ENCODE measurements around the gene HSPG2.

The HSPG2 gene

DNA sequence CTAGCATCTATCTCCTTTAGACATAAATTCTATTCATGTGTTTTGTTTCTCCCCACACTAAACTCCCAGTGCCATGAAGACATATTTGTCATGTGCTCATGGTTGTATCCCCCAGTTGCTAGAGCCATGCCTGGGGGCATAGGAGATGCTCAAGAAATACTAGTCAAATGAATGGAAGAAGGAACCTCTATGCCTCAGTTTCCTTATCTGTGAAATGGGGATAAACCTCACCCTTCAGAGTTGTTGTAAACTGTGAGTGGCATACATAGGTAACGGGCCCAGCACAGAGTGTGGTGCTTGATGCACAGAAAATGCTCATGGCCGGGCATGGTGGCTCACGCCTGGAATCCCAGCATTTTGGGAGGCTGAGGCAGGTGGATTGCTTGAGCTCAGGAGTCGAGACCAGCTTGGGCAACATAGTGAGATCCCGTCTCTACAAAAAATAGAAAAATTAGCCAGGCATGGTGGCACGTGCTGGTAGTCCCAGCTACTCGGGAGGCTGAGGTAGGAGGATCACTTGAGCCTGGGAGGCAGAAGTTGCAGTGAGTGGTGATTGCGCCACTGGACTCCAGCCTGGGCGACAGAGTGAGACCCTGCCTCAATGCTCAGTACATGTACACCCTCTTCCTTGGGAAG is 116.4 kb downstream of the HSPG2 start:
- no peaks in the 10 kb centered on the region for H3K9me3 ChIP-seq (ENCODE audit: control insufficient read depth in 2 of 2, low read length in 2 of 2)
- H3K27ac ChIP-seq (ENCODE audit: low read length): no peak overlapping the region
- H3K4me1 ChIP-seq (ENCODE audit: control insufficient read depth, insufficient read depth, low read length): no peaks in the 10 kb centered on the region
- H3K27me3 ChIP-seq (ENCODE audit: control insufficient read depth in 1 of 2, insufficient read depth in 2 of 2, low read length in 2 of 2): no peaks in the 10 kb centered on the region
- peaks cover 28 to 36% of the 10 kb centered on the region in 2 donors for H3K36me3 ChIP-seq (ENCODE audit: control insufficient read depth in 2 of 2, insufficient read depth in 2 of 2, low read length in 2 of 2)
- H3K4me3 ChIP-seq (ENCODE audit: low read length in 2 of 2): no peak overlapping the region
- H3K9ac ChIP-seq (ENCODE audit: low read length in 2 of 2): no peak overlapping the region

DNA sequence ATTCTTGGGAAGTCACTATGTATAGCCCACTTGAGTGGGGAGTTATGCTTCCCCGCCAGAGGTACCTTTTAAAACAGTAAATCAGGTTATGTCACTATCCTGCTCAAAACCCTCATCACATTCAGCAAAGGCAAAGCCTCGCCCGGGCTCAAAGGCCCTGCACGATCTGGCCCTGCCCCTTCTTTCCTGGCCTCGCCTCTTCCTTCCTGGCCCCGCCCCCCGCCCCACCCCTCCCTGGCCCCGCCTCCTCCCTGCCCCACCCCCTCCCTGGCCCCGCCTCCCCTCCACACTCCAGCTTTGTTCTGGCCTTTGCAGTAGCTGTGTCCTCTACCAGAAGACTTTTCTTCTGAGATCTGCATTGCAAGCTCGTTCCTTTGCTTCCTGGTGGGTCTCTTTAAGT is 118.5 kb downstream of the HSPG2 start:
- Histone ChIP-seq H3K36me3 (ENCODE audit: control insufficient read depth in 2 of 2, insufficient read depth in 2 of 2, low read length in 2 of 2) (peaks cover 13 to 20% of the 10 kb centered on the region in 2 donors), H3K27me3 (ENCODE audit: control insufficient read depth in 1 of 2, insufficient read depth in 2 of 2, low read length in 2 of 2) (peaks cover 3 to 5% of the 10 kb centered on the region in 2 donors), H3K4me1 (ENCODE audit: control insufficient read depth, insufficient read depth, low read length) (peaks cover 8% of the 10 kb centered on the region), H3K4me3 (ENCODE audit: low read length in 2 of 2) (no peak overlapping the region), H3K9me3 (ENCODE audit: control insufficient read depth in 2 of 2, low read length in 2 of 2) (no peaks in the 10 kb centered on the region), H3K27ac (ENCODE audit: low read length) (no peak overlapping the region), H3K9ac (ENCODE audit: low read length in 2 of 2) (no peak overlapping the region)

DNA sequence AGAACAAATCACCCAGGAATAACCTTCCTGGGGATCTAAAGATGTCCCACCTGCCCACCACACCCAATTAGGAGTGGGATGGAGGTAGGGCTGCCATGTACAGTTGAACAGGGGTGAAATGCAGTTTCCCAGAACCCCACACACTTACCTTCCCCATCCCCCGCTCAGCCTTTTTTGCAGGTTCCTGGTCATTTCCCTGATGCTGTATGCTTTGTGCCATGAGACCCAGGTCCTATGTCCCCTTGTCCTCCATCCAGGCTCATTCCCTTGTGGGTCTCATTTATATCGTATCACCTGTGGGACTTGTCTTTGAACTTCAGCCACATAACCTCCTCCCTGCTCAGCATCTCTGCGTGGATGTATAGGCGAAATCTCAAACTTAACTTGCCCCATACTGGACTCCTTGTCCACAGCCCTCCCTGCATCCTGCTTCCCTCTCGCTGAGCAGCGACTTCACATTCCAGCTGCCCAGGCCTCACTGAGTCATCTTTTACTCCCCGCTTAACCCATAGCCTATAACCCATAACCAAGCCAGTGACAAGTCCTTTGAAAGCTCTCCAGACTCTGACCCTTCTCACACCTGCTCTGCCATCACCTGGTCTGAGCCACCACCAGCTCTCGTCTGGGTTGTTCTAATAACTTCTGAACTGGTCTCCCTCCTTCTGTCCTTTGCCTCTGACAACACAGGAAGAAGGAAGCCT is 120.4 kb downstream of the HSPG2 start:
- H3K9me3 ChIP-seq (ENCODE audit: control insufficient read depth in 2 of 2, low read length in 2 of 2): no peaks in the 10 kb centered on the region
- peaks cover 8% of the 10 kb centered on the region for H3K4me1 ChIP-seq (ENCODE audit: control insufficient read depth, insufficient read depth, low read length)
- peaks cover 4 to 11% of the 10 kb centered on the region in 2 donors for H3K36me3 ChIP-seq (ENCODE audit: control insufficient read depth in 2 of 2, insufficient read depth in 2 of 2, low read length in 2 of 2)
- no peak overlapping the region for H3K4me3 ChIP-seq (ENCODE audit: low read length in 2 of 2)
- H3K9ac ChIP-seq (ENCODE audit: low read length in 2 of 2): no peak overlapping the region
- H3K27ac ChIP-seq (ENCODE audit: low read length): no peak overlapping the region
- peaks cover 5 to 6% of the 10 kb centered on the region in 2 donors for H3K27me3 ChIP-seq (ENCODE audit: control insufficient read depth in 1 of 2, insufficient read depth in 2 of 2, low read length in 2 of 2)

DNA sequence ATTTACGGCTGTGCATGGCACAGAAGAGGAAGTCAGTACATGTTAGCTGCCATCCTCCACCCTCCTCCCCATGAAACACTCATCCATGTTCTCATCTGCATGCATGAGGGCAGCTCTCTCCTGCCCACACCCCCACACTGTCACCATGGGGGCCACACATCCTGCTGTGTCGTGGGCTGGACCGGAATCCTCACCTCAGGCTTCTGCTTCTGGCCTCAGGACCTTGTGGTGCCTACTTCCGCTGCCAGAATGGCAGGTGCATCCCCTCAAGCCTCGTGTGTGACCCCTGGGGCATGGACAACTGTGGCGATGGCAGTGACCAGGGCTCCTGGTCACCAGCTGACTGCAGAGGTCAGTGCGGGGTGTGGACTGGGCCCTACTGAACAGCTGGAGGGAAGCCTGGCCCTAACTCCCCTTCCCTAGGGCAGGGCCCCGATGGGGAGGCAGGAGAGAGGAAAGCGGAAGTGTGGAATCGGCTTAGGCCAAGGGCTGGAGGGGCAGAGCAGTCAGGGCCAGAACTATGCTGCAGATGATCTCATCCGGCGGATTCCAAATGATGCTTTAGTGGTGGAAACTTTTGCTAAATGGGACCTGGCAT is 121.3 kb downstream of the HSPG2 start:
- Histone ChIP-seq H3K9me3 (ENCODE audit: control insufficient read depth in 2 of 2, low read length in 2 of 2) (no peaks in the 10 kb centered on the region), H3K9ac (ENCODE audit: low read length in 2 of 2) (no peak overlapping the region), H3K4me1 (ENCODE audit: control insufficient read depth, insufficient read depth, low read length) (peaks cover 8% of the 10 kb centered on the region), H3K4me3 (ENCODE audit: low read length in 2 of 2) (no peak overlapping the region), H3K36me3 (ENCODE audit: control insufficient read depth in 2 of 2, insufficient read depth in 2 of 2, low read length in 2 of 2) (peaks cover 3% of the 10 kb centered on the region in 2 donors), H3K27ac (ENCODE audit: low read length) (no peak overlapping the region), H3K27me3 (ENCODE audit: control insufficient read depth in 1 of 2, insufficient read depth in 2 of 2, low read length in 2 of 2) (peaks cover 5 to 6% of the 10 kb centered on the region in 2 donors)

DNA sequence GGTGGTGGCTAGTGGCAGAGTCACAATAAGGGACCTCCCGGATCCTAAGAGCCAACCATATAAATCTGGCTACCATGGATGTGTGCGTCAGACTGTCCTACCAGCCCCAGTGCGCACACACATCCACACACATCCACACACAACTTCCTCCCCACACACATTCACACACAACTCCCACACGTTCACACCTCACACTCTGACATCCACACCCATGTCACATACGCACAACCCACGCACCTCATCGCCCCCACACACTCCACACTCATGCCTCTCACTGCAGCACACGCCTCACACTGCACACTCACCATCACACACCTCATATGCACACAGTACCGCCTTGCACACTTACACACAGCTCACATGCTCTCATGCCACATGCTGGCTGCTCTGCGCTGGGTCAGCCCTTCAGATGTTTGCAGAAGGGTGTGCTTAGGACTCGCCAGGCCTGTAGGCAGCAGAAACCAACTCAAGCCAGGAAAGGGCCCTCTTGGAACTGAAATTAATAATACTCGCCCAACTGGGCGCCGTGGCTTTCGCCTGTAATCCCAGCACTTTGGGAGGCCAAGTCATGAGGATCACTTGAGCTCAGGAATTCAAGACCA is 122.0 kb downstream of the HSPG2 start:
- H3K9me3 ChIP-seq (ENCODE audit: control insufficient read depth in 2 of 2, low read length in 2 of 2): no peaks in the 10 kb centered on the region
- H3K27ac ChIP-seq (ENCODE audit: low read length): no peak overlapping the region
- H3K4me3 ChIP-seq (ENCODE audit: low read length in 2 of 2): no peak overlapping the region
- peaks cover 5 to 6% of the 10 kb centered on the region in 2 donors for H3K27me3 ChIP-seq (ENCODE audit: control insufficient read depth in 1 of 2, insufficient read depth in 2 of 2, low read length in 2 of 2)
- peaks cover 8% of the 10 kb centered on the region for H3K4me1 ChIP-seq (ENCODE audit: control insufficient read depth, insufficient read depth, low read length)
- H3K9ac ChIP-seq (ENCODE audit: low read length in 2 of 2): no peak overlapping the region
- H3K36me3 ChIP-seq (ENCODE audit: control insufficient read depth in 2 of 2, insufficient read depth in 2 of 2, low read length in 2 of 2): no peaks in the 10 kb centered on the region

DNA sequence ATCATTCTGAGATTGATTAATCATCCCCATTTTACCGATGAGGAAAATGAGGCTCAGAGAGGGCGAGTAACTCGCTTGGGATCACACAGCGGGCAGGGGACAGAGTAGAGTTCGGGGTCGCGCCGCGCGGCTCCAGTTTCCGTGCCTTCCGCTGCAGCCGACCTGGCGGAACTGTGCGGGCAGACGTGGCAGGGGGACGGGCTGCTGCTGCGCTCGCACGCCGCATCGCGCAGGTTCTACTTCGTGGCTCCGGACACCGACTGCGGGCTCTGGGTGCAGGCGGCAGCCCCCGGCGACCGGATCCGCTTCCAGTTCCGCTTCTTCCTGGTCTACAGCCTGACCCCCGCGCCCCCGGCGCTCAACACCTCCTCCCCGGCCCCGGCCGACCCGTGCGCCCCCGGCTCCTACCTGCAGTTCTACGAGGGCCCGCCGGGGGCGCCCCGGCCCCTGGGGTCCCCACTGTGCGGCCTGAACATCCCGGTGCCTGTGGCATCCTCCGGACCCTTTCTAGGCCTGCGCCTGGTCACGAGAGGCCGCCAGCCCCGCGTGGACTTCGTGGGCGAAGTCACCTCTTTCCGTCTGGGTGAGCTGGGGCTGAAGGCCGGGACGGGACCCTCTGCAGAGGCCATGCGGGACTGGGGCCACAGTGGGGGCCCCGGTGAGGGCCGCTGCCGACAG is 122.7 kb downstream of the HSPG2 start:
- Histone ChIP-seq H3K4me1 (ENCODE audit: control insufficient read depth, insufficient read depth, low read length) (peaks cover 8% of the 10 kb centered on the region), H3K9me3 (ENCODE audit: control insufficient read depth in 2 of 2, low read length in 2 of 2) (no peaks in the 10 kb centered on the region), H3K36me3 (ENCODE audit: control insufficient read depth in 2 of 2, insufficient read depth in 2 of 2, low read length in 2 of 2) (no peaks in the 10 kb centered on the region), H3K27me3 (ENCODE audit: control insufficient read depth in 1 of 2, insufficient read depth in 2 of 2, low read length in 2 of 2) (peaks cover 5 to 6% of the 10 kb centered on the region in 2 donors), H3K4me3 (ENCODE audit: low read length in 2 of 2) (peak overlapping the region in 1 of 2 donors; percentile 57), H3K9ac (ENCODE audit: low read length in 2 of 2) (no peak overlapping the region), H3K27ac (ENCODE audit: low read length) (no peak overlapping the region)

DNA sequence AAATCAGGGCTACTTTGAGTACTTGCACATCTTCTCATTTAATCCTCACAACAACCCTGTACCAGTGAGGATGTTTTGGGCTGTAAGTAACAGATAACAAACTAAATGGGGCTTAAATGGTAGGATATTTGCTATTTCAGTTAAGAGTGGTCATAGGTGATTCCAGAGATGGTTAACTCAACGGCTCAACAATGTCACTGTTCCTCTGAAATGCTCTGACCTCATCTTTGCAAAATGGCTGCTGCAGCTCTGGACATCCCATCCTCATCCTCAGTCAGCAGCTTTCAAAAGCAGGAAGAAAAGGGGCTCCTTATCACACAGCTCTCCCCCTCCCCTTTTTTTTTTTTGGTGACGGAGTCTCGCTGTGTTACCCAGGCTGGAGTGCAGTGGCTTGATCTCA is 123.6 kb downstream of the HSPG2 start:
- Histone ChIP-seq H3K27me3 (ENCODE audit: control insufficient read depth in 1 of 2, insufficient read depth in 2 of 2, low read length in 2 of 2) (peaks cover 5 to 6% of the 10 kb centered on the region in 2 donors), H3K27ac (ENCODE audit: low read length) (no peak overlapping the region), H3K4me3 (ENCODE audit: low read length in 2 of 2) (no peak overlapping the region), H3K36me3 (ENCODE audit: control insufficient read depth in 2 of 2, insufficient read depth in 2 of 2, low read length in 2 of 2) (no peaks in the 10 kb centered on the region), H3K9ac (ENCODE audit: low read length in 2 of 2) (no peak overlapping the region), H3K9me3 (ENCODE audit: control insufficient read depth in 2 of 2, low read length in 2 of 2) (no peaks in the 10 kb centered on the region), H3K4me1 (ENCODE audit: control insufficient read depth, insufficient read depth, low read length) (peaks cover 8% of the 10 kb centered on the region)

DNA sequence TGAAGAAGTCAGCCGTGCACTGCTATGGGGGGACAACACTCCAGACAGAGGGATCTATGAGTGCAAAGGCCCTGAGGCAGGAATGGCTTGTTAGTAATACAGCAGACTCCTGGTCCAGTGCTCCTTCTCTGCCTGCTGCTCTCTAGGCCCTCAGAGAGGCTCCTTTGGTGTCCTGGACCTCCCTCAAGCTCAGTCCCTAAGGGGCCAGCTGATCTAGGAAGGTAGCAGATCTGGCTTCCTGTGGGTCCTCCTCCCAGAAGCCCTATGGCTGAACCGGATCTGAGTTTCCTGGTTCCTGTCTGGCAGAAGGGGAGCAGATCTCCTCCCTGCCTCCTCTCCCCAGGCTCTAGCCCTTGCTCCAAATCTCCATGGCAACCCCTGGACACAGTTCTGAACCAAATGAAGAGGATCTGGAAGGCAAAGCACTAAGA is 125.2 kb downstream of the HSPG2 start, which contains the start of gene LDLRAD2:
Gene LDLRAD2, plus strand, starts transcription at position 391 of the 431 bp plus-strand sequence. CDS start 187 bp downstream, outside the sequence.
- no peaks in the 10 kb centered on the region for H3K36me3 ChIP-seq (ENCODE audit: control insufficient read depth in 2 of 2, insufficient read depth in 2 of 2, low read length in 2 of 2)
- H3K4me1 ChIP-seq (ENCODE audit: control insufficient read depth, insufficient read depth, low read length): peaks cover 8% of the 10 kb centered on the region
- H3K9me3 ChIP-seq (ENCODE audit: control insufficient read depth in 2 of 2, low read length in 2 of 2): no peaks in the 10 kb centered on the region

DNA sequence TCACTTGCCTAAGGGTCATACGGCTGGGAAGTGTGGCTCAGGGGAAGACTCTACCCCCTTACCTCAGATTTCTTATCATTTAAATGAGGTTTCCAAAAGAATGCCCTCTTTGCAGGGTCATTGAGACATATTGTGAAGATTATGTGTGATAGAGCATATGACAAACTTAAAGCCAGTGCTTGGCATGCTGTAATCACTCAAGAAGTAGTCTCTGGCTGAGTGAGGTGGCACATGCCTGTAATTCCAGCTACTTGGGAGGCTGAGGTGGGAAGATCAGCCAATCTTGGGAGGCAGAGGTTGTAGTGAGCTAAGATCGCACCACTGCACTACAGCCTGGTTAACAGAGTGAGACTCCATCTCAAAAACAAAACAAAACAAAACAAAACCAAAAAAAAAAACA is 132.6 kb downstream of the HSPG2 start:
- H3K27me3 ChIP-seq (ENCODE audit: control insufficient read depth in 1 of 2, insufficient read depth in 2 of 2, low read length in 2 of 2): no peaks in the 10 kb centered on the region
- no peak overlapping the region for H3K9ac ChIP-seq (ENCODE audit: low read length in 2 of 2)
- no peaks in the 10 kb centered on the region for H3K9me3 ChIP-seq (ENCODE audit: control insufficient read depth in 2 of 2, low read length in 2 of 2)
- H3K27ac ChIP-seq (ENCODE audit: low read length): no peak overlapping the region
- H3K4me1 ChIP-seq (ENCODE audit: control insufficient read depth, insufficient read depth, low read length): no peaks in the 10 kb centered on the region
- no peaks in the 10 kb centered on the region for H3K36me3 ChIP-seq (ENCODE audit: control insufficient read depth in 2 of 2, insufficient read depth in 2 of 2, low read length in 2 of 2)
- no peak overlapping the region for H3K4me3 ChIP-seq (ENCODE audit: low read length in 2 of 2)

More for the DNA sequence above, 125.2 kb downstream of the HSPG2 start, which contains the start of gene LDLRAD2:
- Histone ChIP-seq H3K27me3 (ENCODE audit: control insufficient read depth in 1 of 2, insufficient read depth in 2 of 2, low read length in 2 of 2) (peaks cover 5 to 6% of the 10 kb centered on the region in 2 donors), H3K9ac (ENCODE audit: low read length in 2 of 2) (no peak within 1 kb of the TSS), H3K27ac (ENCODE audit: low read length) (no peak within 1 kb of the TSS), H3K4me3 (ENCODE audit: low read length in 2 of 2) (no peak within 1 kb of the TSS)

DNA sequence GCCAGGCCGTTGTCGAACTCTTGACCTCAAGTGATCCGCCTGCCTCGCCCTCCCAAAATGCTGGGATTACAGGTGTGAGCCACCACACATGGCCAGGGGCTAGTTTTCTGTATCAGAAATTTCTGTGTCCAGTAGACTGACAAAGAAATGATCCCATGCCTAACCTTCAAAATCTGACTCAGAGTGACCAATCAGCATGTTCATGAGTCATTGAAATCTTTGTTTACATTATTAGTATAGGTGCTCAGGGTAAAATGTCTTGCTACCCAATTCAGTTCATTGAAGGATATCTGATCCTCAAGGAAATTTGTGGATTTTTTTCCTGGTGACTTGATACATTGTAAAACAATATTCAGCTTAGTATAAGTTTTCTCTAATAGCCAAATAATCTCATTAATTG is 136.0 kb downstream of the HSPG2 start:
- H3K9me3 ChIP-seq (ENCODE audit: control insufficient read depth in 2 of 2, low read length in 2 of 2): no peaks in the 10 kb centered on the region
- no peaks in the 10 kb centered on the region for H3K4me1 ChIP-seq (ENCODE audit: control insufficient read depth, insufficient read depth, low read length)
- H3K27me3 ChIP-seq (ENCODE audit: control insufficient read depth in 1 of 2, insufficient read depth in 2 of 2, low read length in 2 of 2): no peaks in the 10 kb centered on the region
- H3K27ac ChIP-seq (ENCODE audit: low read length): no peak overlapping the region
- no peak overlapping the region for H3K4me3 ChIP-seq (ENCODE audit: low read length in 2 of 2)
- no peak overlapping the region for H3K9ac ChIP-seq (ENCODE audit: low read length in 2 of 2)
- H3K36me3 ChIP-seq (ENCODE audit: control insufficient read depth in 2 of 2, insufficient read depth in 2 of 2, low read length in 2 of 2): no peaks in the 10 kb centered on the region

Measured in stomach smooth muscle (tissue), 2 donors.